Calu3 (cell line): Measurements from ENCODE around the gene GALNT17. TPM values are rescaled to one million over a fixed set of nuclear protein-coding genes. Genes with fewer than 3 reads are reported as not detected.
"Not testable (repeated sequence)": the region's sequence is repeated elsewhere in the genome, so short reads cannot be mapped to it uniquely, and the experiment has no call there.

ENCODE experiments used
- BruUV-seq: library from RNA; stranded (reverse); fragments of 400-500 nt; replicated peaks from 2 replicates; lab custom pipeline; 2021; lab: Mats Ljungman, UMichigan
- CTCF ChIA-PET: fragments of 300-600 bp; sonication (Branson Sonifier 250); formaldehyde crosslinking; loops from one replicate; lab custom pipeline; 2022; ENCODE audit warnings: antibody characterized with exemption; lab: Charles Lee
- DNase-seq: peaks from one replicate; pipeline ENCODE4 v3.0.0; 2022
- H3K27ac Mint-ChIP-seq: one replicate; pipeline ENCODE4 v1.8.0; 2022; ENCODE audit warnings: mixed read lengths; ENCODE audit not compliant: unreplicated experiment
- H3K27me3 Mint-ChIP-seq: one replicate; pipeline ENCODE4 v1.8.0; 2022; ENCODE audit warnings: mixed read lengths; ENCODE audit not compliant: unreplicated experiment
- H3K36me3 Mint-ChIP-seq: one replicate; pipeline ENCODE4 v1.8.0; 2022; ENCODE audit warnings: mild to moderate bottlenecking, moderate library complexity, mixed read lengths; ENCODE audit not compliant: insufficient read depth, unreplicated experiment
- H3K4me1 Mint-ChIP-seq: one replicate; pipeline ENCODE4 v1.8.0; 2022; ENCODE audit warnings: mild to moderate bottlenecking, low read depth, mixed read lengths; ENCODE audit not compliant: unreplicated experiment
- H3K4me3 Mint-ChIP-seq: one replicate; pipeline ENCODE4 v1.8.0; 2022; ENCODE audit warnings: mild to moderate bottlenecking, low read depth, moderate library complexity, mixed read lengths; ENCODE audit not compliant: unreplicated experiment
- H3K9me3 Mint-ChIP-seq: one replicate; pipeline ENCODE4 v1.8.0; 2022; ENCODE audit warnings: low read depth, mixed read lengths; ENCODE audit not compliant: unreplicated experiment
- CTCF ChIP-seq: fragments of 200-600 bp; IDR thresholded peaks from one replicate; pipeline ENCODE4 v1.8.0; 2022; ENCODE audit warnings: antibody characterized with exemption; ENCODE audit not compliant: unreplicated experiment
- intact Hi-C: fragments of 100-400 bp; cut with micrococcal nuclease; formaldehyde crosslinking; loops from one replicate; pipeline ENCODE4 v1.10.0; 2022; ENCODE audit not compliant: unreplicated experiment
- total RNA-seq: library from RNA; stranded (reverse); gene quantifications from 2 replicates; pipeline ENCODE4 v1.2.3, GENCODE V29; 2022

Gene GALNT17
- total RNA-seq, 1 experiment from 2014 or later = not detected

- no peak for TF ChIP-seq CTCF
- H3K27ac Mint-ChIP-seq = no peak overlapping the region
- intact Hi-C loops = no loop called here
- H3K27me3 Mint-ChIP-seq = no peaks in the 10 kb centered on the region
- no peak for DNase-seq
- H3K4me1 Mint-ChIP-seq = no peaks in the 10 kb centered on the region
- H3K36me3 Mint-ChIP-seq = no peaks in the 10 kb centered on the region
- H3K9me3 Mint-ChIP-seq = peaks cover 9% of the 10 kb centered on the region
- CTCF ChIA-PET = no interaction called here
- H3K4me3 Mint-ChIP-seq = no peak overlapping the region
- no TSS peak for BruUV-seq
Measured at GRCh38 chr7:71627651-71628050, 495.7 kb downstream of the GALNT17 start.

- BruUV-seq = no TSS peak
Measured at GRCh38 chr7:71630516-71630915, 498.6 kb downstream of the GALNT17 start.

GRCh38 chr7:71633551-71634008 is 501.6 kb downstream of the GALNT17 start:
- CTCF ChIA-PET = no interaction called here
- BruUV-seq = no TSS peak
- no peak for TF ChIP-seq CTCF
- Mint-ChIP-seq H3K27ac (no peak overlapping the region), H3K4me3 (no peak overlapping the region), H3K36me3 (no peaks in the 10 kb centered on the region), H3K27me3 (no peaks in the 10 kb centered on the region), H3K4me1 (no peaks in the 10 kb centered on the region), H3K9me3 (peaks cover 18% of the 10 kb centered on the region)
- DNase-seq = no peak
- intact Hi-C loops = no loop called here

More at GRCh38 chr7:71630516-71630915, 498.6 kb downstream of the GALNT17 start:
- CTCF ChIA-PET = no interaction called here
- peaks cover 9% of the 10 kb centered on the region for H3K9me3 Mint-ChIP-seq
- no peak overlapping the region for H3K27ac Mint-ChIP-seq
- H3K27me3 Mint-ChIP-seq = no peaks in the 10 kb centered on the region
- H3K36me3 Mint-ChIP-seq = no peaks in the 10 kb centered on the region
- no peak for TF ChIP-seq CTCF
- intact Hi-C loops = no loop called here
- H3K4me1 Mint-ChIP-seq = no peaks in the 10 kb centered on the region
- DNase-seq = no peak
- no peak overlapping the region for H3K4me3 Mint-ChIP-seq

GRCh38 chr7:71635849-71636248 is 503.9 kb downstream of the GALNT17 start:
- H3K9me3 Mint-ChIP-seq = peaks cover 16% of the 10 kb centered on the region
- intact Hi-C loops, CTCF ChIA-PET, H3K4me3 Mint-ChIP-seq, H3K36me3 Mint-ChIP-seq, DNase-seq, H3K27me3 Mint-ChIP-seq, H3K27ac Mint-ChIP-seq, H3K4me1 Mint-ChIP-seq, BruUV-seq: not testable (repeated sequence)

- Mint-ChIP-seq H3K27me3 (no peaks in the 10 kb centered on the region), H3K9me3 (peaks cover 15% of the 10 kb centered on the region), H3K36me3 (no peaks in the 10 kb centered on the region), H3K4me1 (no peaks in the 10 kb centered on the region), H3K27ac (no peak overlapping the region), H3K4me3 (no peak overlapping the region)
- DNase-seq = no peak
- intact Hi-C loops = no loop called here
- CTCF ChIA-PET = no interaction called here
- BruUV-seq = no TSS peak
- TF ChIP-seq CTCF = no peak
Measured at GRCh38 chr7:71636329-71636728, 504.4 kb downstream of the GALNT17 start.
